ENCODE results near the gene CACNB2.

Gene CACNB2

DNA sequence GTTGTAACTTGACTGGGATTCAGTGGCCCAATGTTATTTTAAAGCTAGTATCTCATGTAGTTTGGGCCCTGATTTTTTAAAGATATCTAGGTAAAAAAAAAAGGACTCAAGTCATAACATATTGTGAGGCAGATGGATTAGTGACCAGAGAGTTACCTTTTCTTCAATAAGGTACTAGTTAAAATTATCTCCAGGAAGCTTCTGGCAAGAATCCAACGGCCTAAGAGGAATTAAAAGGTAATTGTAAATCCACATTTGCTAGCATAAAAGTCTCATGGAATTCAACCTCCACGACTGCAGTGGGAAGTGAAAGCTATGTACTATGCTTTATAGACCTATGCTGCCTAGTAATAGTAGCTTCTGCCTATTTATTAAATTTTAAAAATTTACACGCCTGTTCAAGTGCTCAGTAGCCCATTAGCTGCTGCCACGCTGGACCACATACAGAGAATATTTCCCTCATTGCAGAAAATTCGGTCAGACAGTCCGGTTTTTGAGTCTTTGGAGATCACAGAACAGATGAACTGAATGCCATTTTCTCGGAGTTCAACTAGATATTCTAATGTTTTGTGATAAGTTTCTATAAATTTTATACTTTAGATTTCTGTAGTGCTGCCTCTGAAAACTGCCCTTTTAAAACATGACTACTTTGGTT, 392.8 kb downstream of the CACNB2 start:
- no peak for DNase-seq (ENCODE audit: low read depth in 1 of 2, low spot score in 1 of 2)
- no peak overlapping the region for H3K4me3 ChIP-seq (replicated peaks; ENCODE audit: insufficient read depth, low read length)
- no peak overlapping the region for H3K27ac ChIP-seq (replicated peaks)
- H3K27me3 ChIP-seq (ENCODE audit: insufficient read depth, poor library complexity, severe bottlenecking): no peaks in the 10 kb centered on the region
- TF ChIP-seq GABPA (IDR thresholded peaks at IDR 0.05; ENCODE audit: low read depth) (no peak), CTCF (IDR thresholded peaks at IDR 0.05; ENCODE audit: insufficient read depth, low read length) (no peak), SPI1 (IDR thresholded peaks at IDR 0.05; ENCODE audit: borderline replicate concordance, low read depth) (no peak), POLR2AphosphoS5 (IDR thresholded peaks at IDR 0.05; ENCODE audit: low read depth) (no peak), REST (IDR thresholded peaks at IDR 0.05; ENCODE audit: insufficient replicate concordance, low read depth) (no peak)

DNA sequence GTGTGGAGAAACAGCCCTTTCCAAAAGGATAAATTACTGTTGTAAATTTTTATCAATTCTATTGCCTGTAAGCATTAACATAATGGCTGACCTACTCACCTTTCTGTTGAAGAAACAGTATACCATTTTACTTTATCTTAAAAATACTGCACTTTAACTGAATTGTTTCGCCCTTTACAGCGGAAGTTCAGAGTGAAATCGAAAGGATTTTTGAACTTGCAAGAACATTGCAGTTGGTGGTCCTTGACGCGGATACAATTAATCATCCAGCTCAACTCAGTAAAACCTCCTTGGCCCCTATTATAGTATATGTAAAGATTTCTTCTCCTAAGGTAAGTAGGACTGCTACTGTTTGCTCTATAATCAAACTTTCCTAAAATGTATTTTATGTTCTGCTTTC, 393.7 kb downstream of the CACNB2 start:
- no peaks in the 10 kb centered on the region for H3K27me3 ChIP-seq (ENCODE audit: insufficient read depth, poor library complexity, severe bottlenecking)
- no peak overlapping the region for H3K4me3 ChIP-seq (replicated peaks; ENCODE audit: insufficient read depth, low read length)
- TF ChIP-seq GABPA (IDR thresholded peaks at IDR 0.05; ENCODE audit: low read depth): no peak
- no peak for TF ChIP-seq SPI1 (IDR thresholded peaks at IDR 0.05; ENCODE audit: borderline replicate concordance, low read depth)
- no peak for TF ChIP-seq REST (IDR thresholded peaks at IDR 0.05; ENCODE audit: insufficient replicate concordance, low read depth)
- no peak for TF ChIP-seq CTCF (IDR thresholded peaks at IDR 0.05; ENCODE audit: insufficient read depth, low read length)
- no peak for TF ChIP-seq POLR2AphosphoS5 (IDR thresholded peaks at IDR 0.05; ENCODE audit: low read depth)
- no peak for DNase-seq (ENCODE audit: low read depth in 1 of 2, low spot score in 1 of 2)
- H3K27ac ChIP-seq (replicated peaks): no peak overlapping the region

GRCh38 chr10:18539335-18539734, 399.1 kb downstream of the CACNB2 start:
- no peaks in the 10 kb centered on the region for H3K27me3 ChIP-seq (ENCODE audit: insufficient read depth, poor library complexity, severe bottlenecking)
- no peak for TF ChIP-seq REST (IDR thresholded peaks at IDR 0.05; ENCODE audit: insufficient replicate concordance, low read depth)
- no peak for TF ChIP-seq POLR2AphosphoS5 (IDR thresholded peaks at IDR 0.05; ENCODE audit: low read depth)
- no peak for TF ChIP-seq CTCF (IDR thresholded peaks at IDR 0.05; ENCODE audit: insufficient read depth, low read length)
- TF ChIP-seq SPI1 (IDR thresholded peaks at IDR 0.05; ENCODE audit: borderline replicate concordance, low read depth): no peak
- no peak for TF ChIP-seq GABPA (IDR thresholded peaks at IDR 0.05; ENCODE audit: low read depth)
- H3K4me3 ChIP-seq (replicated peaks; ENCODE audit: insufficient read depth, low read length): no peak overlapping the region
- DNase-seq (ENCODE audit: low read depth in 1 of 2, low spot score in 1 of 2): no peak
- H3K27ac ChIP-seq (replicated peaks): no peak overlapping the region

Data from HL-60 (cell line).